ENCODE results near the gene SLC26A1. TPM values are rescaled to one million over a fixed set of nuclear protein-coding genes. Genes with fewer than 3 reads are reported as not detected.

Gene SLC26A1
- total RNA-seq, 1 experiment from 2014 or later, result 1.8 TPM

DNA sequence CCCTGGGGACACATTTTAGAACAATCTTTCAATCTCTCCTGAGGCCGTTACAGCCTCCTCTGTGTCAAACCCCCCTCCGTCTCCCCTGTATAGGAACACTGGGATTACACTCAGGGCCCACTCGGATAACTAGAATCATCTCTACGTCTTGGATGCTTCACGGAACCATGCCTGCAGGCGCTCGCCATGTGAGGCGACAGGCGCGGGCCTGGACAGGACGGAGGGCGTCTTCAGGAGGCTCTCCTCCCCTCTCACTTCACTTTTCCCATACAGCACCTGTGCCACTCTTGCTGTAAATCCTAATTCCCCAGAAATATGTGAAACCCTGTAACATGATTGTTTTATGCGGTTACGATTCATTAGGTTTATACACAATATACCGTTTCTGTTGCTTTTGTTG lies 10.4 kb downstream of the SLC26A1 start:
- POLR2A ChIA-PET, result no interaction called here
- ATAC-seq (no peak), DNase-seq (ENCODE audit: low read depth, low spot score) (no peak)
- TF ChIP-seq, protein P1, sequence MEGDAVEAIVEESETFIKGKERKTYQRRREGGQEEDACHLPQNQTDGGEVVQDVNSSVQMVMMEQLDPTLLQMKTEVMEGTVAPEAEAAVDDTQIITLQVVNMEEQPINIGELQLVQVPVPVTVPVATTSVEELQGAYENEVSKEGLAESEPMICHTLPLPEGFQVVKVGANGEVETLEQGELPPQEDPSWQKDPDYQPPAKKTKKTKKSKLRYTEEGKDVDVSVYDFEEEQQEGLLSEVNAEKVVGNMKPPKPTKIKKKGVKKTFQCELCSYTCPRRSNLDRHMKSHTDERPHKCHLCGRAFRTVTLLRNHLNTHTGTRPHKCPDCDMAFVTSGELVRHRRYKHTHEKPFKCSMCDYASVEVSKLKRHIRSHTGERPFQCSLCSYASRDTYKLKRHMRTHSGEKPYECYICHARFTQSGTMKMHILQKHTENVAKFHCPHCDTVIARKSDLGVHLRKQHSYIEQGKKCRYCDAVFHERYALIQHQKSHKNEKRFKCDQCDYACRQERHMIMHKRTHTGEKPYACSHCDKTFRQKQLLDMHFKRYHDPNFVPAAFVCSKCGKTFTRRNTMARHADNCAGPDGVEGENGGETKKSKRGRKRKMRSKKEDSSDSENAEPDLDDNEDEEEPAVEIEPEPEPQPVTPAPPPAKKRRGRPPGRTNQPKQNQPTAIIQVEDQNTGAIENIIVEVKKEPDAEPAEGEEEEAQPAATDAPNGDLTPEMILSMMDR (IDR thresholded peaks at IDR 0.05), result no peak
- TF ChIP-seq SIN3A (IDR thresholded peaks at IDR 0.05; ENCODE audit: borderline replicate concordance, insufficient read depth, low read depth, low read length), result no peak
- no peak for TF ChIP-seq POLR2AphosphoS5 (IDR thresholded peaks at IDR 0.05; ENCODE audit: low read depth, low read length)
- no peak for TF ChIP-seq REST (IDR thresholded peaks at IDR 0.05; ENCODE audit: insufficient read depth in 1 of 2, low read depth in 2 of 2, low read length in 1 of 2)
- H3K4me1 ChIP-seq (ENCODE audit: control insufficient read depth, insufficient read depth, low read length), result peaks cover 9% of the 10 kb centered on the region
- intact Hi-C loops (cut with micrococcal nuclease; ENCODE audit: unreplicated experiment), result no loop called here
- CTCF ChIA-PET, result no interaction called here
- in situ Hi-C loops (cut with HindIII; ENCODE audit: low pct_unique_long_range_greater_than_20kb, low sequenced_read_pairs), result no loop called here
- BruUV-seq (replicated peaks), result no TSS peak
- H3K27ac ChIP-seq (ENCODE audit: low read length), result no peak overlapping the region
- H3K9me3 ChIP-seq (ENCODE audit: control insufficient read depth, insufficient read depth, low read depth, low read length), result no peaks in the 10 kb centered on the region
- H3K27me3 ChIP-seq (ENCODE audit: control insufficient read depth, insufficient read depth, low read length), result no peaks in the 10 kb centered on the region
- no peak overlapping the region for H3K4me3 ChIP-seq (ENCODE audit: low read depth in 2 of 2, low read length in 2 of 2)
- no peaks in the 10 kb centered on the region for H3K36me3 ChIP-seq (ENCODE audit: control insufficient read depth, insufficient read depth, low read length)

GRCh38 chr4:982291-982690 lies 10.9 kb downstream of the SLC26A1 start:
- ATAC-seq, result no peak
- TF ChIP-seq, protein P1 (IDR thresholded peaks at IDR 0.05), result no peak
- no peak for TF ChIP-seq SIN3A (IDR thresholded peaks at IDR 0.05; ENCODE audit: borderline replicate concordance, insufficient read depth, low read depth, low read length)
- TF ChIP-seq REST (IDR thresholded peaks at IDR 0.05; ENCODE audit: insufficient read depth in 1 of 2, low read depth in 2 of 2, low read length in 1 of 2), result no peak
- no peak for TF ChIP-seq POLR2AphosphoS5 (IDR thresholded peaks at IDR 0.05; ENCODE audit: low read depth, low read length)
- TF ChIP-seq TCF7L2 (IDR thresholded peaks at IDR 0.05; ENCODE audit: low read depth, low read length), result no peak
- Histone ChIP-seq H3K27me3 (ENCODE audit: control insufficient read depth, insufficient read depth, low read length) (no peaks in the 10 kb centered on the region), H3K4me3 (ENCODE audit: low read depth in 2 of 2, low read length in 2 of 2) (no peak overlapping the region), H3K36me3 (ENCODE audit: control insufficient read depth, insufficient read depth, low read length) (no peaks in the 10 kb centered on the region), H3K27ac (ENCODE audit: low read length) (no peak overlapping the region), H3K4me1 (ENCODE audit: control insufficient read depth, insufficient read depth, low read length) (peaks cover 9% of the 10 kb centered on the region), H3K9me3 (ENCODE audit: control insufficient read depth, insufficient read depth, low read depth, low read length) (no peaks in the 10 kb centered on the region)
- in situ Hi-C loops (cut with HindIII; ENCODE audit: low pct_unique_long_range_greater_than_20kb, low sequenced_read_pairs), result no loop called here
- POLR2A ChIA-PET, result no interaction called here
- intact Hi-C loops (cut with micrococcal nuclease; ENCODE audit: unreplicated experiment), result no loop called here
- no peak for DNase-seq (ENCODE audit: low read depth, low spot score)
- no TSS peak for BruUV-seq (replicated peaks)
- CTCF ChIA-PET, result no interaction called here

Measured in Panc1 (cell line).